Activated CD4-positive, alpha-beta T cell treated with anti-CD3 and anti-CD28 coated beads for 48 hours (primary cell): ENCODE data around the gene SEMA4B.
"Not testable (repeated sequence)": the region's sequence is repeated elsewhere in the genome, so short reads cannot be mapped to it uniquely, and the experiment has no call there.

ENCODE experiments used
- DNase-seq: peaks from one replicate; pipeline ENCODE4 v3.0.0-alpha.2; 2020

SEMA4B gene

DNA sequence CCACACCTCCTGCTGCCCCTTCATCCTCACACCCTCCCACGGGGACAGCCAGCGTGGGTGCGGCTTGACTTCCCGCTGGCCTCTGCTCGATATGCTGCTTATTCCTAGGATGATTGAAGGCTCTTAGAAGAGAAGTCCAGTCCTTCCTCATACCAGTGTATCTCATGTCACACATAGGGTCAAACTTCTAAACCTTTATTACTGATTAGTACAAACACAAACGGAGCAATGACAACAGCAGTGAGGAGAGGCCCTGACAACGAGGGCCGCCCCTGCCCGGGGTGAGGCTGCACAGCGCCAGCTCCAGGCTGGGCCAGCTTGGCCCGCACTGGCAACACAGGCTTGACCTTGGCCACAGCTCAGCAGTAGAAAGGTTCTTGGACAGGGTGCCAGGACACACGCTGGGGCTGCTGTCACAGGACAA lies 29.0 kb downstream of the SEMA4B start:
- no peak for DNase-seq

DNA sequence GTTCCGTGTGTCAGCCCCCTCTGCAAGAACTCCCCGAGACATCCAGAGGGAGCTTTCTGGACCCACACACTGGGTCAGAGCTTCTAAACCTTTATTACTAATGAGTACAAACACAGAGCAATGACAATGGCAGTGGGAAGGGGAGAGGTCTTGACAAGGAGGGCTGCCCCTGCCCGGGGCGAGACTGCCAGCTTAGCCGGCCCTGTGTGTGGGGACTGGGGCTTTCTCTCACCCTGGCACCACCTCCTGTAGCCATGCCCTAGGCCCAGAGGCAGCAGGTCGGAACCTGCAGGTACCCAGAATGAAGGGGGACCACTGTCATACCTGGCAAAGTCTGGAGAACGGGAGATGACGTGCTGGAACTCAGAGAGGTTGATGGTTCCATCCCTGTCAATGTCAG lies 29.5 kb downstream of the SEMA4B start:
- DNase-seq, result no peak

DNA sequence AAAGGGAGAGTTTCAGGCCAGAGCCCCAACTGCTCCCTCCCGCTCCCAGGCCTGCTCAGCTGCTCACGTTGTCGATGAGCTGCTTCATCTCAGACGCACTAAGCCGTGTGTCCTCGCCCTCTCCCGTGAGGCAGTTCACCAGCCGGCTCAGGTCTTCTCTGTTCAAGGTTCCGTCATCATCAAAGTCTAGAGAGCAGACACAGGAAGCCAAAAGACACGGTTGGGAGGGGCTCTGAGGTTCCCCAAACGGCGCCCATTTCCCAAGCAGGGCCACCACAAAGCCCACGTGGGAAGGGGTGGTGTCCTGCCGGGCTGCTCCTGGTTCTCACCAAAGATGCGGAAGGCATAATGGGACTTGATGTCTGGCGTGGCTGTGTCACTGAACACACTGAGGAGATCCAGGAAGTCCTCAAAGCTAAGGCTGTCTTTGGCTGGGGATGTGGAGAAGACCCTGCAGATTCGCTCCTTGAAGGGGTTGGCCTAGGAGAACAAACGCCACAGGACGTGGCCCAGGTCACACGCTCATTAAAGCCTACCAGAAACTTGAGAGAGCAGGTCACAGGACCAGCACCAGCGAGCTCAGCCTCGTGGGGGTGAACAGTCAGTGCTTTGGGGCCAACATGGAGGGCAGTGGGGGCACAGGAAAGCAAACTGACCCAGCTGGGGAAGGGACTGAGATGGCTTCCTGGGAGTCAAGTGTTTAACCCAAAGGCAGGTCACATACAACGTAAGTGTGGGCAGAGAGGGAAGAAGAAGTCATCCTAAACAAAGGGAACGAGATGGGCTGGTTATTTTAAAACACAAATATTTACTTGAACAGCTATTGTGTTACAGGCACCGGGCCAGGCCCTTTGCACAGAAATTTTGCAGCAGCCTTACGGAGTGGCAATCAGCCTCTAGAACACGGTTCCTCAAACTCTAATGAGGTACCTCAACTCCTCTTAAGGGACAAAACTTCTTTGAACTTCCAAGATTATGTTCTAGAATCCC lies 30.2 kb downstream of the SEMA4B start:
- DNase-seq, result peak; percentile 75

DNA sequence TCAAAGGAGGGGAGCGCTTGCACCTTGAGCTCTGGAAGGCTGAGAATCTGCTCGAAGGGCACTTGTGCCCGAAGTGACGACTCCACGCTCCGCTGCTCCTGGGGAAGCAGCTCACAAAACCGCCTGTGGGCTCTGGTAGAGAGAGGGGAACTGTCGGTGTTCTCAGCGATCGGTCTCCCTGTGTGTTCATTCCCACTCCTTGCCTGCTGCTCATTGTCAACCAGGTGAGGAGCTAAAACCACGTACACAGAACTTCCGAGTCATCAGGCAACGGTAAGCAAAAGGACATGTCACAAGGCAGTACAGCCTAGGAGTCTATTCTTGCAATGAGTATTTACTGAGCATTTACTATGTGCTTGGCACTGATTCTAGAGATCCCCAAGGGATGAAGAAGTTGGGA lies 31.1 kb downstream of the SEMA4B start:
- peak; percentile 30 for DNase-seq

- DNase-seq, result no peak
Observed at GRCh38 chr15:90232941-90233386, 31.8 kb downstream of the SEMA4B start.

DNA sequence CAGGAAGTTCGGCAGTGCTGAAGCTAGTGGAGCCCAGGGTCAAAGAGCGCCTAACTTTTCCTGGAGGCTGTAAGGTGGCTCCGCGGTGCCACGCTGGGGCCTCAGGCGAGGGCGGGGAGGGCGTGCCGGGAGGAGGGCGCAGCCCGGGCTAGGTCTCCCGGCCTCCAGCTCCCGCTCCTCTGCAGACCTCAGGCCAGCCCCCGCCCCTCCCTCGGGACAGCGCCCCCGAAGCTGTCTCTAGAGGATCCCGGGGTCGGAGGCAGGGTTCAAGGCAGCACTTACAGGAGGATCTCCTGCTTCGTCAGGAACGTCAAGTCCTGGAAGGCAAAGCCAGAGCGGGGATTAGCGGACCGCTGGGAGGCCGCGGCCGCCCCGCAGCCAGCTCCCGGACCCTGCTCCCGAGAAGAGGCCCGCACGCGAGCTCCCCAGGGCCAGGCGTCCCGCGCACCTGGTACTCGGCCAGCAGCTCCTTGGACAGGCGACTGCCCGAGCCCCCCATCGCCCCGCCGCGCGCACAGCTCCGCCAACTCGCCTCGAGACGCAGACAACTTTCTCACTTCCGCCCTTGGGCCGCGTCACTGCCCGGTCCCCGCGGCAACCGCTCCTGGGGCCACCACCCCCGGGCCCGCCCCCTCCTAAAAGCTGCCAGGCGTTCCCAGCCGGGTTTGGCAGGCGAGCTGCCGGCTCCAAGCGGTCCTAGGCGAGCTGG lies 32.4 kb downstream of the SEMA4B start, which contains the start of gene CIB1:
Gene CIB1, minus strand, starts transcription at position 555 of the 709 bp plus-strand sequence. Its CDS starts 56 bp downstream, at position 499.
- peak; percentile 98 for DNase-seq

DNA sequence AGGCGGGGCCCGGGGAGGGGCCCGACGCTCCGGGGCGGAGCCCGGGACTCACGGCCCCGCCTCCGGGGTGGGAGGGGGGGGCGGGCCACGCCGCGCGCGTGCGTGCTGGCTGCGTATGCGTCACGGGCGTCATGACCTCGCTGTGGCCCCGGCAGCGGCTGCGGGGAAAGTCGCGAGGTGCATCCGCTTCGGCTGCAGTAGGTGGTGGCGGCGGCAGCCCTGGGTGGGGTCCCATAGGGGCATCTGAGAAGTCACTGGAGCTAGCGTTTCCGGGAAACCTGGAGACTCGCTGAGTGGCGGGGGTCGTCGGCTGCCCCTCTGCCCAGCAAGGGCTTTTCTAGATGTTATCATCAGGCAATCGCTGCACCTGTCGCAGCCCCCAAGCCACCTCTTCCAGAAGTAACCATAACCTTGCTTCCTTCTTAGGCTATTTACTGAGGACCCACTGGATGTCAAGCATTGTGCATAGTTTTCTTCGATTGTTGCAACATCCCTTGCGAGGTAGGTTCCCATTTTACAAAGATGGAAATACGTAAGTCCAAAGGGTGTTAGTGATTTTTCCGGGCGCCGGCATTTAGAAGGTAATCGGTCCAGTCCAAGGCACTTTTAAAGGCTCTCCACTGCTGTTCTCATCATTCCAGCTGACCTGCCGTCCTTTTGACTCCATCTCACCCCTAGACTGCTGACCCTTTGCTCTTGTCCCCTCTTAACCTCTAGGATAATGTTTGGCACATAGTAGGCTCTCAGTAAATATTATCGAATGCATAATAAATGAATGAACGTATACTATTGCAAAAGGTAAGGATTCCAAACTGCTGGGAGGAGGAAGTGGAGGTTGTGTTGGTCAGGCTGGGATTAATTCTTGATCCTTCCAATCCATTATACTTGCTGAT lies 33.2 kb downstream of the SEMA4B start, which contains the start of gene GDPGP1:
Gene GDPGP1, plus strand, starts transcription at position 114 of the 893 bp plus-strand sequence. CDS start 6,700 bp downstream, outside the sequence.
- DNase-seq, result no peak

DNA sequence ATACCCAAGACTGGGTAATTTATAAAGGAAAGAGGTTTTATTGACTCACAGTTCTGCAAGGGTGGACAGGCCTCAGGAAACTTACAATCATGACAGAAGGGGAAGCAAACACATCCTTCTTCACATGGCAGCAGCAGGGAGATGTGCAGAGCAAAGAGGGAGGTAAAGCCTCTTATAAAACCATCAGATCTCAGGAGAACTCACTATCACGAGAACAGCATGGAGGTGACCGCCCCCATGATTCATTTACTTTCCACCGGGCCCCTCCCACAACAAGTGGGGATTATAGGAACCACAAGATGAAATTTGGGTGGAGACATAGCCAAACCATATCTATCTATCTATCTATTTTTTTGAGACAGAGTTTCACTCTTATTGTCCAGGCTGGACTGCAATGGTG lies 38.2 kb downstream of the SEMA4B start:
- DNase-seq, result no peak

DNA sequence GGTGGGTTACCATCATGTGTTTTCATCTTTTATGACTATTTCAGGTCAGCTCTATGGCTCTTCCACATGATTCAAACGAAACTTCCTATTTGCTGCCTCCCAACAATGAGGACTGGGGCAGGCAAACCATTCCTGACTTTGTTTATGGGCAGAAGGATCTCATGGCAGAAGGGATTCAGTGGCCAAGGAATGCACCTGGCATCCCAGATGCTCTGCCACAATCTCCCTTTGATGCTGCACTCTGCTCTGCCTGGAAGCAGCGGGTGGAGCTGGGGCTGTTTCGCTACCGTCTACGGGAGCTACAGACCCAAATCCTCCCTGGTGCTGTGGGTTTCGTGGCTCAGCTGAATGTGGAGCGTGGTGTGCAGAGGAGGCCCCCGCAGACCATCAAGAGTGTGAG lies 39.7 kb downstream of the SEMA4B start:
- no peak for DNase-seq

- no peak for DNase-seq
Observed at GRCh38 chr15:90241343-90242192, 40.4 kb downstream of the SEMA4B start.

- DNase-seq, result no peak
Observed at GRCh38 chr15:90243943-90244639, 43.0 kb downstream of the SEMA4B start.

DNA sequence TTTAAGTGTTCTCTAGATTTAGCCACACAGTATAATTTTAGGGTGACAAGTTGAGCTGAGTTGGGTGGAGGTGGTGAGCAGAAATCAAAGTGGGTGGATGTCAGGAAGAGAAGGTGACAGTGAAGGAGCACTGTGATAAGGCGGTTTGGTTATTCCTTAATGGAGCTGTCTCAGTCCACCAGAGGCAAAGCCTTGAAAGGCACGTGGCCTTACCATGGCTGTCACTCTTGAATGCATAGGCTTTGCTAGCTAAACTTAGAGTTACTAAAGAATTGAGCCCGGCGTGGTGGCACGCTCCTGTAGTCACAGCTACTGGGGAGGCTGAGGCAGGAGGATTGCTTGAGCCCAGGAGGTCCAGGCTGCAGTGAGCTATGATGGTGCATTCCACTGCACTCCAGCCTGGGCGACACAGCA lies 47.7 kb downstream of the SEMA4B start:
- DNase-seq, result no peak

GRCh38 chr15:90249203-90249863 lies 48.2 kb downstream of the SEMA4B start, which contains the start of gene TTLL13:
TSS of gene TTLL13 (plus strand) at chr15:90249556. CDS start at chr15:90250631, 1,075 bp downstream.
- peak; percentile 92 for DNase-seq

DNA sequence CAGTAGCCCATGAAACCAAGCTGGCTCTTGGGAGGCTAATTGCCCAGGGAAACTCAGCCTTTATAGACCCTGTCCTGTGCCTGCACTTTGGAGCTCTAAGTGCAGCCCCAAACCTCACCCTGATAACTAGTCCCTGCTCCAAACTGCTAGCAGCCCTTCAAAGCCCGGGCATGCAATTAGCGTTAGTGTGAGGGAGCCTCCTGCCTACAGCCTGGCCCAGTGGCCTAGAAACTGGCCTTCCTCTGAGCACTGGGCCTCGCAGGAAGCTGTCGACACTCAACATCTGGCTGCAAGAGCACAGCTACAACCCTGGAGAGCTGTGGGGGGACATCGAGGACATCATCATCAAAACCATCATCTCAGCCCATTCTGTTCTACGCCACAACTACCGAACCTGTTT lies 56.6 kb downstream of the SEMA4B start:
- DNase-seq, result no peak

DNA sequence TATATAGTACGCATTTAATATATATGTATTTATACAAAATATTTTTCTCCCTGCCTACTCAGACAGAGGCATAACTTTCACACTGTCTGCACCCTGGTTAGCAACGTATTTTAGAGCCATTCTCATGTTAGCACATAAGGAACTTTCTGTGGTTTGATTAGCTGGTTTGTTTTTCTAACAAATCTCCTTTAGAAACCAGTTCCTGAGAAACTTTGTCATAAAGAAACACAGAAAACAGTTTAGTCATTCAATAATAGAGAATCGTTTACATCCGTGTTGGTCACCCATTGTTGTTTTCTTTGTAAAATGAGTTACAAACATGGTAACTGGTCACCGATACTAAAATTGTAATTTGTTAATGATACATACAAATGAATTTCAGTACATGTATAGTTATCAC lies 58.4 kb downstream of the SEMA4B start:
- no peak for DNase-seq

DNA sequence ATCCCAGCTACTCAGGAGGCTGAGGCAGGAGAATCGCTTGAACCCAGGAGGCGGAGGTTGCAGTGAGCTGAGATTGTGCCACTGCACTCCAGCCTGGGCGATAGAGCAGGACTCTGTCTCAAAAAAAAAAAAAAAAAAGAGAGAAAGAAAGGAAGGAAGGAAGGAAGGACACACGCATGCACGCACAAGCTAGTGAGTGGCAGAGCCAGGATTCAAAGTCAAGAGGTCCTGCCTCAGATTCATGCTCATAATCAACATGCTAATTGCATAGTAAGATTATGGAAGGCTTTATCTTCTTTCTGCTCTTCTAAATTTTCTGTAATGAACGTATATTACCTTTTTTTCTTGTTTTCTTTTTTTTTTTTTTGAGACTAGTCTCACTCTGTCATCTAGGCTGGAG lies 59.6 kb downstream of the SEMA4B start:
- DNase-seq, result not testable (repeated sequence)

DNA sequence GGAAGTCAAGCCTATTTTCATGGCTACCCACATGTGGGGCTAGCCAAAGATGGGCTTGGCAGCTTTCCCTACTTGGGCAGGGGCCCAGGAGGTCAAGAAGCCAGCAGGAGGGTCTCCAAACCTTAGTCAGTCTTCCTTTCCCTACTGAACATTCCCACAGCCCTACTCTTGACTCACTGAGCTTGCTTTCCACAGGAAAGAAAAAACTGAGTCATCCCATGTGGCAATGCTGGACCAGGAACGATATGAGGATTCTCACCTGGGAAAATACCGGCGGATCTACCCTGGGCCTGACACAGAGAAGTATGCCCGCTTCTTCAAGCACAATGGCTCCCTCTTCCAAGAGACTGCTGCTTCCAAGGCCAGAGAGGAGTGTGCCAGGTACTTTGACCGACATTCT lies 60.7 kb downstream of the SEMA4B start:
- DNase-seq, result no peak

GRCh38 chr15:90262426-90262825 lies 61.3 kb downstream of the SEMA4B start:
- DNase-seq, result no peak

DNA sequence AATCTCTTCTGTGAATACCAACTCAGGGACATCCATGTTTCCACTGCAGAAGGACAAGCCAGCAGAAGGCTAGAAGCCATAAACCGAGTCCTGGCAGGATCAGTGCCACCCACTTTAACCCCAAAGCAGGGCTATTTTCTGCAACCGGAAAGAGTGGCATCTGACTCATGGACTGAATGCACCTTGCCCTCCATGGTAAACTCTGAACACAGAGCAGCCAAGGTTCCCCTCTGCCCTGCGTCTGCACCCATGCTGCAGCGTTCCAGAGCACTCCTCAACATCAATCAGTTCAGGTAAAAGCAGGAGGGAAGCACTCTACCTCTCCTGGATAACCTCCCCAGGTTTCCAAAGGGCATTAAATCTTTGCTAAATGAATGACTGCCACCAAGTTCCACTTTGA lies 63.5 kb downstream of the SEMA4B start:
- peak; percentile 51 for DNase-seq
